Heart left ventricle (tissue), 13 donors: ENCODE data around the gene SERAC1.

Experiments
- POLR2A ChIP-seq, 2 donors: fragments of 450-650 bp; IDR thresholded peaks; one replicate each; pipeline ENCODE4 v1.6.1; 2017; ENCODE audit warnings: antibody characterized with exemption in 2 of 2, mild to moderate bottlenecking in 2 of 2, moderate library complexity in 2 of 2
- TF ChIP-seq, protein P1 (sequence below), 12 donors: fragments of 200-600 bp; sonication (generic) in 4 of 12; IDR thresholded peaks; one replicate each; pipeline versions ENCODE4 v1.5.0 to v1.8.0; 2018 to 2022; ENCODE audit warnings: antibody characterized with exemption in 12 of 12, mild to moderate bottlenecking in 5 of 12
- donor health status: ischemic (EF 13 %, LVEDD 7.1; RV severe dilation, severe dysfunction).
- donor health status: DM: no; HTN: yes; CAD: no.
- donor health status: DM: no; HTN: no; CAD: no.
- donor health status: ischemic (EF 25% LVEDD 6.9; RV normal size, moderate dysfunction).
- donor health status: ischemic (EF 25% LVEDD 5.7; RV mildly dilated, moderate dysfunction).
- donor health status: ischemic (EF 35%, LVEDD 5.7; RV mildly dilated, moderate dysfunction).
- donor health status: nonischemic (EF 11% LVEDD 7.7; RV severe dilation, severe dysfunction).
- donor health status: DM: yes; HTN: yes; CAD: no.
- donor health status: PGD.
- donor health status: ischemic (EF 29% LVEDD 5.4; RV normal size, mild dysfunction).
- donor health status: nonischemic (EF 23%, LVEDD 6.1; RV moderate dilation, normal function).

GRCh38 chr6:158158748-158159147 lies 9.3 kb downstream of the SERAC1 start:
- TF ChIP-seq, protein P1, sequence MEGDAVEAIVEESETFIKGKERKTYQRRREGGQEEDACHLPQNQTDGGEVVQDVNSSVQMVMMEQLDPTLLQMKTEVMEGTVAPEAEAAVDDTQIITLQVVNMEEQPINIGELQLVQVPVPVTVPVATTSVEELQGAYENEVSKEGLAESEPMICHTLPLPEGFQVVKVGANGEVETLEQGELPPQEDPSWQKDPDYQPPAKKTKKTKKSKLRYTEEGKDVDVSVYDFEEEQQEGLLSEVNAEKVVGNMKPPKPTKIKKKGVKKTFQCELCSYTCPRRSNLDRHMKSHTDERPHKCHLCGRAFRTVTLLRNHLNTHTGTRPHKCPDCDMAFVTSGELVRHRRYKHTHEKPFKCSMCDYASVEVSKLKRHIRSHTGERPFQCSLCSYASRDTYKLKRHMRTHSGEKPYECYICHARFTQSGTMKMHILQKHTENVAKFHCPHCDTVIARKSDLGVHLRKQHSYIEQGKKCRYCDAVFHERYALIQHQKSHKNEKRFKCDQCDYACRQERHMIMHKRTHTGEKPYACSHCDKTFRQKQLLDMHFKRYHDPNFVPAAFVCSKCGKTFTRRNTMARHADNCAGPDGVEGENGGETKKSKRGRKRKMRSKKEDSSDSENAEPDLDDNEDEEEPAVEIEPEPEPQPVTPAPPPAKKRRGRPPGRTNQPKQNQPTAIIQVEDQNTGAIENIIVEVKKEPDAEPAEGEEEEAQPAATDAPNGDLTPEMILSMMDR (IDR thresholded peaks at IDR 0.05): no peak
- no peak for TF ChIP-seq POLR2A (IDR thresholded peaks at IDR 0.05)
